ENCODE measurements around the gene PSRC1.

DNA sequence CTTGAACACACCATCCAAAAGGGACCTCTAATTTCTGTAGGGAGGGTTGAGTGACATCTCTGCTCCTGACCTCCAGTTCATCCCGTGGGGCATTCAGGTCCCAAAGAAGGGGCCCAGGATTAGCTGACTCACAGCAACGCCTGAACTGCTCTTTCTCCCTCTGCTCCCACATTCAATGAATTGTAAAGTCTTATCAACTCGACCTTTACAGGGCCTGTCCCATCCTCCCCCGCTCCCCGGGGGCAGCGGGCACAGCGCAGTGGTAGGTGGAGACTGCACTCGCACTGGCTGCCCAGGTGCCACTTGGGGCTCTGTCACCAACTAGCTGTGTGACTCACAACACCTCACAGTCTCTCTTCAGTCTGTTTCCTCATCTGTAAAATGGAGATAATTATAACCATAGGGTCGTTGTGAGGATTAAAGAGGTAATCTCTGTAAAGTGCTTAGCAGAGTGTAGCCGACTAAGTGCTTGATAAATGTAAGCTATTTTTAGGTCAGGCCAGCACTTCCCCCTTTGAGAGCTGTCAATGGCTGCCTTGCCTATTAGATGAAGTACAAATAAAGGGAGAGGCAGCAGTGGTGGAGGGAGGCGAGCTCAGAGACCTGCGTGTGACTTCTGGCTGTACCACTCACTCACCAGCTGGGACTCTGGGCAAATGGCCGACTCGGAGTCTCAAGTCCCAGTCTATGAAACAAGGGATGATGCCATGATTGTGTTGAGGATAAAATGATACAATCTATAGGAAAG is 24.5 kb upstream of the PSRC1 start:
- no peak for TF ChIP-seq POLR2A (IDR thresholded peaks at IDR 0.05)
- TF ChIP-seq, protein P1, sequence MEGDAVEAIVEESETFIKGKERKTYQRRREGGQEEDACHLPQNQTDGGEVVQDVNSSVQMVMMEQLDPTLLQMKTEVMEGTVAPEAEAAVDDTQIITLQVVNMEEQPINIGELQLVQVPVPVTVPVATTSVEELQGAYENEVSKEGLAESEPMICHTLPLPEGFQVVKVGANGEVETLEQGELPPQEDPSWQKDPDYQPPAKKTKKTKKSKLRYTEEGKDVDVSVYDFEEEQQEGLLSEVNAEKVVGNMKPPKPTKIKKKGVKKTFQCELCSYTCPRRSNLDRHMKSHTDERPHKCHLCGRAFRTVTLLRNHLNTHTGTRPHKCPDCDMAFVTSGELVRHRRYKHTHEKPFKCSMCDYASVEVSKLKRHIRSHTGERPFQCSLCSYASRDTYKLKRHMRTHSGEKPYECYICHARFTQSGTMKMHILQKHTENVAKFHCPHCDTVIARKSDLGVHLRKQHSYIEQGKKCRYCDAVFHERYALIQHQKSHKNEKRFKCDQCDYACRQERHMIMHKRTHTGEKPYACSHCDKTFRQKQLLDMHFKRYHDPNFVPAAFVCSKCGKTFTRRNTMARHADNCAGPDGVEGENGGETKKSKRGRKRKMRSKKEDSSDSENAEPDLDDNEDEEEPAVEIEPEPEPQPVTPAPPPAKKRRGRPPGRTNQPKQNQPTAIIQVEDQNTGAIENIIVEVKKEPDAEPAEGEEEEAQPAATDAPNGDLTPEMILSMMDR (IDR thresholded peaks at IDR 0.05) = no peak

Measured in right lobe of liver (tissue), 4 donors.